Measurements from ENCODE around the gene CRACR2B. TPM values are rescaled to one million over a fixed set of nuclear protein-coding genes. Genes with fewer than 3 reads are reported as not detected.

Gene CRACR2B
- total RNA-seq, 1 experiment from 2014 or later, result 11.8 TPM

- ChIA-PET RAD21 (ENCODE audit: low non-redundant PET in 1 of 2, low total read pairs in 2 of 2, uncharacterized antibody in 2 of 2, unreplicated experiment in 2 of 2) (no interaction called here), CTCF (no interaction called here), POLR2A (no interaction called here)
- Histone ChIP-seq H3K9me2 (ENCODE audit: insufficient read depth) (no peaks in the 10 kb centered on the region), H2AFZ (ENCODE audit: low read depth, low read length, poor library complexity, severe bottlenecking) (no peak overlapping the region), H3K4me1 (ENCODE audit: control insufficient read depth in 1 of 2, insufficient read depth in 2 of 2, low read length in 2 of 2) (peaks cover 10 to 48% of the 10 kb centered on the region in 2 experiments), H3K27ac (ENCODE audit: low read depth, low read length) (peak overlapping the region; percentile 93), H3K9ac (ENCODE audit: low read length) (no peak overlapping the region), H3K79me2 (ENCODE audit: insufficient read depth, low read length) (peaks cover 46% of the 10 kb centered on the region), H3K9me3 (ENCODE audit: control insufficient read depth in 1 of 2, insufficient read depth in 1 of 2, low read depth in 1 of 2, low read length in 2 of 2) (no peaks in the 10 kb centered on the region), H3K4me3 (replicated peaks in 1 of 2; ENCODE audit: low read depth in 1 of 2, low read length in 2 of 2) (no peak overlapping the region), H4K20me1 (ENCODE audit: insufficient read depth) (peaks cover 17% of the 10 kb centered on the region; the same call in 1 of the 2 replicates), H3K27me3 (ENCODE audit: insufficient read depth, low read length) (no peaks in the 10 kb centered on the region), H3K36me3 (ENCODE audit: control insufficient read depth in 1 of 2, insufficient read depth in 2 of 2, low read length in 2 of 2) (peaks cover 21 to 38% of the 10 kb centered on the region in 2 experiments), H3K4me2 (ENCODE audit: low read length) (0 out of 2 replicates have a peak overlapping the region, but pooled peaks have one; percentile 88)
- no peak for TF ChIP-seq JUND (IDR thresholded peaks at IDR 0.05)
- no peak for TF ChIP-seq SIN3A (IDR thresholded peaks at IDR 0.05; ENCODE audit: low read depth)
- TF ChIP-seq FOSL1 (IDR thresholded peaks at IDR 0.05; ENCODE audit: low read depth), result no peak
- TF ChIP-seq ATF3 (IDR thresholded peaks at IDR 0.05), result no peak
- TF ChIP-seq POLR2A (IDR thresholded peaks at IDR 0.05; ENCODE audit: borderline replicate concordance, extremely low read depth, insufficient read depth, insufficient read length), result no peak
- no peak for TF ChIP-seq CTCF (IDR thresholded peaks at IDR 0.05 in 2 of 3, conservative IDR thresholded peaks at IDR 0.05 in 1 of 3; ENCODE audit: borderline replicate concordance in 1 of 3, insufficient read depth in 1 of 3, low read depth in 2 of 3, low read length in 2 of 3)
- no peak for TF ChIP-seq CBX3 (IDR thresholded peaks at IDR 0.05; ENCODE audit: low read depth)
- no peak for TF ChIP-seq ZFX (IDR thresholded peaks at IDR 0.05)
- no peak for TF ChIP-seq ZNF274 (IDR thresholded peaks at IDR 0.05; ENCODE audit: low read depth, low read length)
- no peak for TF ChIP-seq REST (IDR thresholded peaks at IDR 0.05; ENCODE audit: low read depth)
- TF ChIP-seq EZH2 (IDR thresholded peaks at IDR 0.05), result no peak
- TF ChIP-seq POLR2AphosphoS5 (IDR thresholded peaks at IDR 0.05; ENCODE audit: low read depth, low read length), result no peak
- no peak for TF ChIP-seq SRF (IDR thresholded peaks at IDR 0.05; ENCODE audit: low read depth)
- TF ChIP-seq ZBTB33 (IDR thresholded peaks at IDR 0.05; ENCODE audit: extremely low read depth, insufficient replicate concordance, low read length), result no peak
- TF ChIP-seq YY1 (IDR thresholded peaks at IDR 0.05; ENCODE audit: extremely low read depth, insufficient replicate concordance, low read depth, low read length), result no peak
- no peak for TF ChIP-seq EZH2phosphoT487 (IDR thresholded peaks at IDR 0.05; ENCODE audit: borderline replicate concordance)
- TF ChIP-seq MAX (IDR thresholded peaks at IDR 0.05), result no peak
- no peak for TF ChIP-seq SP1 (IDR thresholded peaks at IDR 0.05; ENCODE audit: low read depth)
- TF ChIP-seq ELF1 (IDR thresholded peaks at IDR 0.05; ENCODE audit: borderline replicate concordance, low read depth), result no peak
- intact Hi-C loops (cut with micrococcal nuclease), result no loop called here
- no TSS peak for BruUV-seq (replicated peaks)
- ATAC-seq, result no peak
- no peak for DNase-seq (ENCODE audit: low read depth, low spot score)
Observed at GRCh38 chr11:813072-813455, 14.7 kb upstream of the CRACR2B start.

Measured in HCT116 (cell line).